ENCODE measurements around the gene CAV1. TPM values are rescaled to one million over a fixed set of nuclear protein-coding genes. Genes with fewer than 3 reads are reported as not detected.

The CAV1 gene
- polyA plus RNA-seq, 3 donors, result 30.6 to 32.3 (median 32.1) TPM

- DNase-seq (ENCODE audit: low read depth in 3 of 3, low spot score in 2 of 3), result no peak
Observed at GRCh38 chr7:116528008-116528789, 3.4 kb downstream of the CAV1 start.

- no peak for DNase-seq (ENCODE audit: low read depth in 3 of 3, low spot score in 2 of 3)
Observed at GRCh38 chr7:116529250-116529649, 4.4 kb downstream of the CAV1 start.

- DNase-seq (ENCODE audit: low read depth in 3 of 3, low spot score in 2 of 3), result no peak
Observed at GRCh38 chr7:116530107-116530820, 5.4 kb downstream of the CAV1 start.

GRCh38 chr7:116532102-116532688 is 7.4 kb downstream of the CAV1 start:
- no peak for DNase-seq (ENCODE audit: low read depth in 3 of 3, low spot score in 2 of 3)

GRCh38 chr7:116534790-116535189 is 10.0 kb downstream of the CAV1 start:
- no peak for DNase-seq (ENCODE audit: low read depth in 3 of 3, low spot score in 2 of 3)

- DNase-seq (ENCODE audit: low read depth in 3 of 3, low spot score in 2 of 3), result no peak
Observed at GRCh38 chr7:116535416-116535815, 10.6 kb downstream of the CAV1 start.

GRCh38 chr7:116538138-116538537 is 13.3 kb downstream of the CAV1 start:
- DNase-seq (ENCODE audit: low read depth in 3 of 3, low spot score in 2 of 3), result no peak

GRCh38 chr7:116539879-116540278 is 15.0 kb downstream of the CAV1 start:
- no peak for DNase-seq (ENCODE audit: low read depth in 3 of 3, low spot score in 2 of 3)

GRCh38 chr7:116540743-116541142 is 15.9 kb downstream of the CAV1 start:
- no peak for DNase-seq (ENCODE audit: low read depth in 3 of 3, low spot score in 2 of 3)

GRCh38 chr7:116541951-116542350 is 17.1 kb downstream of the CAV1 start:
- DNase-seq (ENCODE audit: low read depth in 3 of 3, low spot score in 2 of 3), result no peak

GRCh38 chr7:116542618-116543017 is 17.8 kb downstream of the CAV1 start:
- no peak for DNase-seq (ENCODE audit: low read depth in 3 of 3, low spot score in 2 of 3)

- DNase-seq (ENCODE audit: low read depth in 3 of 3, low spot score in 2 of 3), result no peak
Observed at GRCh38 chr7:116543664-116544063, 18.8 kb downstream of the CAV1 start.

- no peak for DNase-seq (ENCODE audit: low read depth in 3 of 3, low spot score in 2 of 3)
Observed at GRCh38 chr7:116544487-116544886, 19.7 kb downstream of the CAV1 start.

GRCh38 chr7:116545411-116545993 is 20.7 kb downstream of the CAV1 start:
- DNase-seq (ENCODE audit: low read depth in 3 of 3, low spot score in 2 of 3), result no peak

- DNase-seq (ENCODE audit: low read depth in 3 of 3, low spot score in 2 of 3), result no peak
Observed at GRCh38 chr7:116546054-116546453, 21.2 kb downstream of the CAV1 start.

- DNase-seq (ENCODE audit: low read depth in 3 of 3, low spot score in 2 of 3), result no peak
Observed at GRCh38 chr7:116546916-116547315, 22.1 kb downstream of the CAV1 start.

- no peak for DNase-seq (ENCODE audit: low read depth in 3 of 3, low spot score in 2 of 3)
Observed at GRCh38 chr7:116547347-116547746, 22.5 kb downstream of the CAV1 start.

- no peak for DNase-seq (ENCODE audit: low read depth in 3 of 3, low spot score in 2 of 3)
Observed at GRCh38 chr7:116548506-116548905, 23.7 kb downstream of the CAV1 start.

GRCh38 chr7:116549370-116549769 is 24.5 kb downstream of the CAV1 start:
- no peak for DNase-seq (ENCODE audit: low read depth in 3 of 3, low spot score in 2 of 3)

GRCh38 chr7:116551692-116552091 is 26.9 kb downstream of the CAV1 start:
- DNase-seq (ENCODE audit: low read depth in 3 of 3, low spot score in 2 of 3), result no peak

- no peak for DNase-seq (ENCODE audit: low read depth in 3 of 3, low spot score in 2 of 3)
Observed at GRCh38 chr7:116552602-116553001, 27.8 kb downstream of the CAV1 start.

All from right renal cortex interstitium (tissue), 3 donors.